Uterus (tissue), 2 donors: ENCODE results near the gene KRTAP10-8.

Experiments used
- CTCF ChIP-seq, 4 experiments: fragments of 200-600 bp in 2 of 4; fragments of 450-650 bp in 2 of 4; sonication (generic) in 2 of 4; IDR thresholded peaks; one replicate each; pipeline ENCODE4 v1.5.1; 2016 to 2019; ENCODE audit warnings: antibody characterized with exemption in 4 of 4, mild to moderate bottlenecking in 2 of 4, moderate library complexity in 1 of 4
- POLR2A ChIP-seq, 2 donors: fragments of 450-650 bp; IDR thresholded peaks; one replicate each; pipeline ENCODE4 v1.6.1; 2016; ENCODE audit warnings: antibody characterized with exemption in 2 of 2, mild to moderate bottlenecking in 1 of 2, moderate library complexity in 1 of 2

DNA sequence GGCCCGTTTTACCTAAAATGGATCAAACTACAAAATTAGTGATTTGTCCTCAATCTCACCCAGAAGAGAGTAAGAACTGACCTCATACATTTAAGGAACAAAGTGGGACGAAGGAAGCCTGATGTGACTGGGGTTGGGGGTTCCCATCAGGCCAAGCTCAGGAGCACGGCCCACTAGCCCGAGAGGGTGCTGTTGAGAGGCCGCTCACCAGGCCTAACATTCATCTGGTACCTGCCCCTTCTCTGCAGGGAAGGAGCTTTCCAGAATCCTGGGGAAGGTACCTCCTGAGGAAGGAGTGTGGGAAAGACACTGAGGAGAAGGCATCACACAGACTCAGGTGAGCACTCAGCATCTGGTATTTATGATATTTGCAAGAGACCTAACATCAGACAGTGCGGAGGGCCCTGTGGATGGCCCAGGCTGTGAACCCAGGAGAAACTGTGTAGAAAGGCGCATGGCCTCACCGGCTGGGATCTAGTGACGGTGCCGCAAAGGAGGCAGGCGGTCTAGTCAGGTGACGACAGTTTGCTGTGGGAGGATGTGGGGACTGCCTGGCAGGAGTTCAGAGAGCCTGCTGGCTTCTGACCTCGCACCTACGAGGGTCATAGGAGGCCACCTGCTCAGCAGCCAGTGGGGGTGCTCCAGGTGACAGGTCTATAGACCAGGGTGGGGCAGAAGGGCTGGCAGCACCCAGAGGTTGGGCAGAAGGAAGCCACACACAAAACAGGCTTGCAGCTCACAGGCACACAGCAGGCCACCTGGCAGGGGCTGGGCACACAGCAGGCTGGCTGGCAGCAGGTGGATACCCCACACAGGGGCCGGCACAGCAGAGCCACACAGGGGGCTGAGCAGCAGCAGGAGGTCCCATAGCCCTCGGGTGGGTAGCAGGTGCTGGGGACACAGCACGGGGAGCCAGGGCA lies 42.0 kb downstream of the KRTAP10-8 start:
- no peak for TF ChIP-seq POLR2A (IDR thresholded peaks at IDR 0.05)
- TF ChIP-seq CTCF (IDR thresholded peaks at IDR 0.05) = no peak
